Endothelial cell of umbilical vein (primary cell): ENCODE measurements around the gene CRACR2A. TPM values are rescaled to one million over a fixed set of nuclear protein-coding genes. Genes with fewer than 3 reads are reported as not detected.

ENCODE experiments used
- BruUV-seq: library from RNA; stranded (reverse); fragments of 400-500 nt; replicated peaks from 2 replicates; lab custom pipeline; 2021; lab: Mats Ljungman, UMichigan
- CTCF ChIA-PET: fragments of 300-600, 350-600 bp; sonication (Branson Sonifier 250); formaldehyde crosslinking; loops from one replicate; lab custom pipeline; 2021; ENCODE audit warnings: antibody characterized with exemption, inconsistent platforms; lab: Charles Lee
- POLR2A ChIA-PET: fragments of 300-600, 350-600 bp; sonication (Branson Sonifier 250); formaldehyde crosslinking; loops from one replicate; lab custom pipeline; 2021; ENCODE audit warnings: antibody characterized with exemption, inconsistent platforms; lab: Charles Lee
- DNase-seq: peaks from one replicate; pipeline ENCODE4 v3.0.0-alpha.2; 2011; ENCODE audit warnings: low read depth, low spot score
- FAIRE-seq: peaks from 2 replicates; lab custom pipeline; 2011; peaks lifted over from hg19 to GRCh38; lab: Jason Lieb, UNC
- H2AFZ ChIP-seq: 2 replicates; pipeline ENCODE4 v1.6.0; 2012; ENCODE audit warnings: low read depth, low read length, control low read depth, inconsistent platforms
- H3K27ac ChIP-seq: 2 replicates; pipeline ENCODE4 v1.5.1; 2011; ENCODE audit warnings: low read depth, mild to moderate bottlenecking, control low read depth, low read length, moderate library complexity; ENCODE audit not compliant: insufficient read depth
- H3K27me3 ChIP-seq, 2 experiments: 2 replicates each; pipeline versions ENCODE4 v1.6.0 to v1.6.1; 2011; ENCODE audit warnings: low read length in 2 of 2, mixed read lengths in 1 of 2; ENCODE audit not compliant: control insufficient read depth in 2 of 2, insufficient read depth in 2 of 2
- H3K36me3 ChIP-seq, 2 experiments: 2 replicates in 1 of 2; 3 replicates in 1 of 2; pipeline ENCODE4 v1.5.1; 2011; ENCODE audit warnings: low read length in 2 of 2, mild to moderate bottlenecking in 1 of 2, moderate library complexity in 1 of 2; ENCODE audit not compliant: control insufficient read depth in 2 of 2, insufficient read depth in 2 of 2; ENCODE audit errors: extremely low read depth in 1 of 2
- H3K4me1 ChIP-seq: 3 replicates; pipeline ENCODE4 v1.5.1; 2011; ENCODE audit warnings: mild to moderate bottlenecking, low read length; ENCODE audit not compliant: control insufficient read depth, insufficient read depth; ENCODE audit errors: extremely low read depth
- H3K4me2 ChIP-seq: 2 replicates; pipeline ENCODE4 v1.6.1; 2011; ENCODE audit warnings: low read length, control low read depth, mixed read lengths; ENCODE audit not compliant: insufficient read depth
- H3K4me3 ChIP-seq, 3 experiments: fragments of 200-600 bp in 1 of 3; sonication (generic), shearing (Covaris generic) in 1 of 3; replicated peaks in 1 of 3; 2 replicates each; pipeline ENCODE4 v1.5.1; 2011 to 2016; ENCODE audit warnings: control low read depth in 3 of 3, low read length in 3 of 3, mild to moderate bottlenecking in 2 of 3, inconsistent platforms in 1 of 3, low read depth in 1 of 3, moderate library complexity in 1 of 3; ENCODE audit not compliant: insufficient read depth in 1 of 3
- H3K79me2 ChIP-seq: 2 replicates; pipeline ENCODE4 v1.6.0; 2012; ENCODE audit warnings: low read length, inconsistent platforms; ENCODE audit not compliant: control insufficient read depth, insufficient read depth
- H3K9ac ChIP-seq: replicated peaks from 2 replicates; pipeline ENCODE3; 2011; ENCODE audit warnings: low read length, control low read depth; ENCODE audit not compliant: insufficient read depth; ENCODE audit errors: extremely low read depth
- H3K9me1 ChIP-seq: replicated peaks from 3 replicates; pipeline ENCODE4 v1.6.0; 2011; ENCODE audit warnings: mild to moderate bottlenecking, low read length; ENCODE audit not compliant: control insufficient read depth, insufficient read depth; ENCODE audit errors: extremely low read depth
- H3K9me3 ChIP-seq: replicated peaks from 2 replicates; pipeline ENCODE4 v1.5.1; 2012; ENCODE audit warnings: low read length, inconsistent platforms; ENCODE audit not compliant: control insufficient read depth, insufficient read depth
- H4K20me1 ChIP-seq: replicated peaks from 2 replicates; pipeline ENCODE3; 2011; ENCODE audit warnings: mild to moderate bottlenecking, low read length; ENCODE audit not compliant: control insufficient read depth, insufficient read depth; ENCODE audit errors: extremely low read depth
- EZH2 ChIP-seq: IDR thresholded peaks from 2 replicates; pipeline ENCODE4 v1.6.1; 2012; ENCODE audit warnings: borderline replicate concordance, low read depth, mild to moderate bottlenecking, moderate library complexity, low read length, inconsistent platforms; ENCODE audit not compliant: severe bottlenecking
- FOS ChIP-seq: IDR thresholded peaks from 2 replicates; pipeline ENCODE4 v1.6.1; 2011; ENCODE audit warnings: mild to moderate bottlenecking, low read length, moderate library complexity, borderline replicate concordance; ENCODE audit not compliant: insufficient read depth
- GATA2 ChIP-seq: IDR thresholded peaks from 2 replicates; pipeline ENCODE4 v1.7.0; 2011; ENCODE audit warnings: low read depth, mild to moderate bottlenecking, moderate library complexity, mixed read lengths, low read length; ENCODE audit not compliant: insufficient read length, insufficient read depth
- JUN ChIP-seq: IDR thresholded peaks from 2 replicates; pipeline ENCODE4 v1.6.1; 2011; ENCODE audit warnings: borderline replicate concordance, low read depth; ENCODE audit not compliant: insufficient read length, insufficient read depth
- MYC ChIP-seq: IDR thresholded peaks from one replicate; pipeline ENCODE4 v1.6.1; 2011; ENCODE audit warnings: mild to moderate bottlenecking, low read depth, low read length
- POLR2A ChIP-seq: IDR thresholded peaks from 2 replicates; pipeline ENCODE4 v1.6.1; 2012; ENCODE audit warnings: low read depth, mild to moderate bottlenecking, control low read depth, low read length
- POLR2AphosphoS5 ChIP-seq: IDR thresholded peaks from 2 replicates; pipeline ENCODE4 v1.6.1; 2012; ENCODE audit warnings: low read depth, mild to moderate bottlenecking, control low read depth, low read length, moderate library complexity; ENCODE audit not compliant: insufficient read depth
- dilution Hi-C: fragments of 300-500 bp; cut with MboI; formaldehyde crosslinking; loops from one replicate; pipeline ENCODE4 v1.15.0; 2019; ENCODE audit warnings: low sequenced_read_pairs; ENCODE audit not compliant: extremely low pct_ligation_motif_present
- intact Hi-C: fragments of 100-400 bp; cut with micrococcal nuclease; formaldehyde crosslinking; loops from one replicate; pipeline ENCODE4 v1.10.0; 2022
- polyA plus RNA-seq, 4 experiments: library from polyadenylated mRNA; depleted of rRNA in 3 of 4; stranded (reverse) in 3 of 4; unstranded in 1 of 4; fragments of >200 nt; gene quantifications; 2 replicates each; pipeline versions ENCODE4 v1.2.1 to v1.2.3, GENCODE V29; 2011 to 2012; ENCODE audit warnings: missing spikeins in 1 of 4
- total RNA-seq: library from RNA; stranded (reverse); gene quantifications from 2 replicates; pipeline ENCODE4 v1.2.3, GENCODE V29; 2021
- TF ChIP-seq, protein P1 (sequence below), 2 donors: IDR thresholded peaks; 1 replicate in 1 of 2; 2 replicates in 1 of 2; pipeline ENCODE4 v1.5.1; 2011; ENCODE audit warnings: low read length in 2 of 2, mild to moderate bottlenecking in 2 of 2, moderate library complexity in 2 of 2, control low read depth in 1 of 2, inconsistent platforms in 1 of 2, low read depth in 1 of 2; ENCODE audit not compliant: insufficient read depth in 1 of 2; ENCODE audit errors: extremely low read depth in 1 of 2
- TF ChIP-seq, protein P2 (sequence below): IDR thresholded peaks from 2 replicates; pipeline ENCODE4 v1.6.1; 2011; ENCODE audit not compliant: insufficient read depth, insufficient read length

CRACR2A gene
- total and polyA plus RNA-seq, 2 donors (not counting 3 experiments of a cell fraction or from before 2014, with no cell fraction given) = 4.4 to 15.9 TPM

DNA sequence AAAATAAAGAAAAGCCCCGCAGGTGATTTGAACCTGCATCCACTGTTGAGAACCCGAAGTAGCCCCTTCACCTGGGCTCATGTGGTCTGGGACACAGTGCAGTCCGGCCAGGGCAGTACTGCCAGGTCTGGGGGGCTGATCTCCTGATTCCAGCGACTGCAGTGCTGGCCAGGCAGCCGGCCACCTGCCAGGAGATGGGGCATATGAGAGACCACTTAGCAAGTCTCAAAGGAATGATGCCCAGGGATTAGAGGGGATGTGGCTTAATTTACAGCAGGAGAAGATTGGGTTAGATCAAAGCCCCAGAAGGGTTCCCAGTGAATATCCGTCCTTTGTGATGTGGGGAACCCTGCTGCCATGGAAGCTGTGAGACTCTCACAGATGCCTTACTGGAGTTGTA, 148.6 kb downstream of the CRACR2A start:
- TF ChIP-seq, protein P1, sequence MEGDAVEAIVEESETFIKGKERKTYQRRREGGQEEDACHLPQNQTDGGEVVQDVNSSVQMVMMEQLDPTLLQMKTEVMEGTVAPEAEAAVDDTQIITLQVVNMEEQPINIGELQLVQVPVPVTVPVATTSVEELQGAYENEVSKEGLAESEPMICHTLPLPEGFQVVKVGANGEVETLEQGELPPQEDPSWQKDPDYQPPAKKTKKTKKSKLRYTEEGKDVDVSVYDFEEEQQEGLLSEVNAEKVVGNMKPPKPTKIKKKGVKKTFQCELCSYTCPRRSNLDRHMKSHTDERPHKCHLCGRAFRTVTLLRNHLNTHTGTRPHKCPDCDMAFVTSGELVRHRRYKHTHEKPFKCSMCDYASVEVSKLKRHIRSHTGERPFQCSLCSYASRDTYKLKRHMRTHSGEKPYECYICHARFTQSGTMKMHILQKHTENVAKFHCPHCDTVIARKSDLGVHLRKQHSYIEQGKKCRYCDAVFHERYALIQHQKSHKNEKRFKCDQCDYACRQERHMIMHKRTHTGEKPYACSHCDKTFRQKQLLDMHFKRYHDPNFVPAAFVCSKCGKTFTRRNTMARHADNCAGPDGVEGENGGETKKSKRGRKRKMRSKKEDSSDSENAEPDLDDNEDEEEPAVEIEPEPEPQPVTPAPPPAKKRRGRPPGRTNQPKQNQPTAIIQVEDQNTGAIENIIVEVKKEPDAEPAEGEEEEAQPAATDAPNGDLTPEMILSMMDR (IDR thresholded peaks at IDR 0.05; ENCODE audit: extremely low read depth in 1 of 2, insufficient read depth in 1 of 2, low read depth in 1 of 2, low read length in 2 of 2) = no peak
- TF ChIP-seq EZH2 (no peak), JUN (no peak), POLR2A (no peak), GATA2 (no peak), MYC (no peak), POLR2AphosphoS5 (no peak), FOS (no peak)
- TF ChIP-seq, protein P2, sequence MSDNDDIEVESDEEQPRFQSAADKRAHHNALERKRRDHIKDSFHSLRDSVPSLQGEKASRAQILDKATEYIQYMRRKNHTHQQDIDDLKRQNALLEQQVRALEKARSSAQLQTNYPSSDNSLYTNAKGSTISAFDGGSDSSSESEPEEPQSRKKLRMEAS = no peak
- H2AFZ ChIP-seq = no peak overlapping the region
- no peak overlapping the region for H3K27ac ChIP-seq
- FAIRE-seq (no peak), DNase-seq (no peak)
- ChIA-PET CTCF (no interaction called here), POLR2A (no interaction called here)
- peaks cover 2 to 3% of the 10 kb centered on the region in 2 experiments for H3K27me3 ChIP-seq
- BruUV-seq = no TSS peak
- intact Hi-C loops = no loop called here
- no peaks in the 10 kb centered on the region for H3K79me2 ChIP-seq
- H3K9me1 ChIP-seq = no peaks in the 10 kb centered on the region
- no peak overlapping the region for H3K9ac ChIP-seq
- H3K9me3 ChIP-seq = no peaks in the 10 kb centered on the region
- H4K20me1 ChIP-seq = no peaks in the 10 kb centered on the region
- H3K36me3 ChIP-seq = no peaks in the 10 kb centered on the region
- H3K4me1 ChIP-seq = no peaks in the 10 kb centered on the region
- dilution Hi-C loops = no loop called here
- no peak overlapping the region for H3K4me2 ChIP-seq
- no peak overlapping the region for H3K4me3 ChIP-seq
